H1 (cell line): Measurements from ENCODE around the gene PNLDC1. TPM values are rescaled to one million over a fixed set of nuclear protein-coding genes. Genes with fewer than 3 reads are reported as not detected.

Experiments
- CTCF ChIA-PET: fragments of 300-600 bp; sonication (Branson Sonifier 250); formaldehyde crosslinking; loops from one replicate; lab custom pipeline; 2021; ENCODE audit not compliant: partially characterized antibody; lab: Charles Lee
- POLR2A ChIA-PET: fragments of 300-600 bp; sonication (Branson Sonifier 250); formaldehyde crosslinking; loops from one replicate; lab custom pipeline; 2021; ENCODE audit warnings: inconsistent platforms; ENCODE audit not compliant: partially characterized antibody; lab: Charles Lee
- DNase-seq, 2 experiments: peaks; one replicate each; pipeline versions ENCODE4 v3.0.0 to v3.0.0-alpha.2; 2010 to 2022; ENCODE audit warnings: low spot score in 2 of 2, low read depth in 1 of 2, mixed read lengths in 1 of 2
- FAIRE-seq: peaks from 2 replicates; lab custom pipeline; 2011; peaks lifted over from hg19 to GRCh38; lab: Jason Lieb, UNC
- H2AFZ ChIP-seq: 2 replicates; pipeline ENCODE4 v1.8.1; 2012; ENCODE audit warnings: low read length, inconsistent platforms
- H2AK5ac ChIP-seq: 2 replicates; pipeline ENCODE4 v1.6.1; 2013; ENCODE audit warnings: low read depth, low read length
- H2BK120ac ChIP-seq: replicated peaks from 2 replicates; pipeline ENCODE3; 2013; ENCODE audit warnings: low read depth, low read length, inconsistent platforms
- H2BK12ac ChIP-seq: 2 replicates; pipeline ENCODE4 v1.6.1; 2013; ENCODE audit warnings: low read depth, low read length
- H2BK15ac ChIP-seq: 2 replicates; pipeline ENCODE4 v1.6.1; 2013; ENCODE audit warnings: low read length
- H2BK20ac ChIP-seq: 2 replicates; pipeline ENCODE4 v1.6.1; 2013; ENCODE audit warnings: low read length
- H2BK5ac ChIP-seq: 2 replicates; pipeline ENCODE4 v1.6.1; 2013; ENCODE audit warnings: low read depth, low read length
- H3K14ac ChIP-seq: 2 replicates; pipeline ENCODE4 v1.6.1; 2013; ENCODE audit warnings: inconsistent platforms; ENCODE audit not compliant: insufficient read length
- H3K18ac ChIP-seq: 2 replicates; pipeline ENCODE4 v1.6.1; 2013; ENCODE audit warnings: low read length; ENCODE audit errors: extremely low read depth
- H3K23ac ChIP-seq: 2 replicates; pipeline ENCODE4 v1.6.1; 2013; ENCODE audit warnings: inconsistent platforms; ENCODE audit not compliant: insufficient read length
- H3K23me2 ChIP-seq: 2 replicates; pipeline ENCODE4 v1.6.1; 2013; ENCODE audit warnings: low read depth, low read length
- H3K27ac ChIP-seq: 2 replicates; pipeline ENCODE4 v1.6.1; 2011; ENCODE audit warnings: low read depth, low read length, inconsistent platforms
- H3K27me3 ChIP-seq, 4 experiments: replicated peaks in 1 of 4; 1 replicate in 1 of 4; 2 replicates in 3 of 4; pipeline versions ENCODE4 v1.6.1 to v1.8.1; 2011 to 2013; ENCODE audit warnings: low read length in 3 of 4, mild to moderate bottlenecking in 3 of 4, inconsistent platforms in 2 of 4, mixed read lengths in 2 of 4, moderate library complexity in 1 of 4; ENCODE audit not compliant: control insufficient read depth in 3 of 4, insufficient read depth in 3 of 4; ENCODE audit errors: extremely low read depth in 1 of 4
- H3K36me3 ChIP-seq, 4 experiments: 2 replicates each; pipeline versions ENCODE4 v1.6.1 to v1.8.1; 2011 to 2013; ENCODE audit warnings: mild to moderate bottlenecking in 4 of 4, low read length in 3 of 4, moderate library complexity in 2 of 4, control low read depth in 1 of 4, inconsistent platforms in 1 of 4; ENCODE audit not compliant: insufficient read depth in 4 of 4, control insufficient read depth in 2 of 4
- H3K4ac ChIP-seq: replicated peaks from 2 replicates; pipeline ENCODE3; 2013; ENCODE audit warnings: low read length, low read depth, mixed read lengths, inconsistent platforms; ENCODE audit not compliant: insufficient read length
- H3K4me1 ChIP-seq, 4 experiments: replicated peaks in 1 of 4; 1 replicate in 1 of 4; 2 replicates in 3 of 4; pipeline versions ENCODE4 v1.6.1 to v1.8.1; 2011 to 2013; ENCODE audit warnings: low read length in 3 of 4, inconsistent platforms in 2 of 4, mixed read lengths in 1 of 4; ENCODE audit not compliant: insufficient read depth in 4 of 4, control insufficient read depth in 3 of 4
- H3K4me2 ChIP-seq, 2 experiments: 2 replicates each; pipeline versions ENCODE4 v1.6.1 to v1.8.1; 2011 to 2013; ENCODE audit warnings: low read depth in 2 of 2, low read length in 2 of 2, control low read depth in 1 of 2, inconsistent platforms in 1 of 2, mild to moderate bottlenecking in 1 of 2; ENCODE audit not compliant: insufficient read depth in 1 of 2
- H3K4me3 ChIP-seq, 4 experiments: fragments of 200-600, 300-600 bp in 1 of 4; sonication (generic), shearing (Covaris generic), sonication (Bioruptor Twin) in 1 of 4; 2 replicates each; pipeline versions ENCODE4 v1.5.1 to v1.8.1; 2011 to 2016; ENCODE audit warnings: low read length in 4 of 4, low read depth in 3 of 4, control low read depth in 2 of 4, inconsistent platforms in 2 of 4, mild to moderate bottlenecking in 2 of 4, mixed read lengths in 1 of 4, moderate library complexity in 1 of 4; ENCODE audit not compliant: insufficient read depth in 2 of 4; ENCODE audit errors: extremely low read depth in 1 of 4
- H3K56ac ChIP-seq: replicated peaks from 2 replicates; pipeline ENCODE3; 2013; ENCODE audit warnings: low read depth, mild to moderate bottlenecking, mixed read lengths, low read length, inconsistent platforms; ENCODE audit not compliant: insufficient read length
- H3K79me1 ChIP-seq: 2 replicates; pipeline ENCODE4 v1.6.1; 2013; ENCODE audit warnings: low read depth, low read length, control low read depth
- H3K79me2 ChIP-seq, 2 experiments: 2 replicates each; pipeline versions ENCODE4 v1.6.1 to v1.8.1; 2012 to 2013; ENCODE audit warnings: low read length in 2 of 2, mild to moderate bottlenecking in 2 of 2, inconsistent platforms in 1 of 2; ENCODE audit not compliant: insufficient read depth in 2 of 2, control insufficient read depth in 1 of 2
- H3K9ac ChIP-seq, 4 experiments: replicated peaks in 1 of 4; 1 replicate in 1 of 4; 2 replicates in 3 of 4; pipeline versions ENCODE4 v1.6.1 to v1.8.1; 2011 to 2013; ENCODE audit warnings: low read depth in 3 of 4, low read length in 3 of 4, control low read depth in 2 of 4, mild to moderate bottlenecking in 2 of 4, moderate library complexity in 2 of 4, inconsistent platforms in 1 of 4; ENCODE audit errors: extremely low read depth in 1 of 4
- H3K9me3 ChIP-seq, 2 experiments: 2 replicates each; pipeline versions ENCODE4 v1.6.1 to v1.8.1; 2012 to 2013; ENCODE audit warnings: mild to moderate bottlenecking in 2 of 2, moderate library complexity in 2 of 2, control low read depth in 1 of 2, inconsistent platforms in 1 of 2, low read depth in 1 of 2, low read length in 1 of 2, mixed read lengths in 1 of 2; ENCODE audit not compliant: insufficient read depth in 2 of 2
- H4K20me1 ChIP-seq, 2 experiments: replicated peaks in 1 of 2; 2 replicates each; pipeline versions ENCODE3 to v1.8.1; 2011 to 2013; ENCODE audit warnings: inconsistent platforms in 2 of 2, low read length in 2 of 2, mild to moderate bottlenecking in 1 of 2; ENCODE audit not compliant: insufficient read depth in 2 of 2, control insufficient read depth in 1 of 2
- H4K5ac ChIP-seq: 2 replicates; pipeline ENCODE4 v1.6.1; 2013; ENCODE audit warnings: low read length, low read depth, mixed read lengths, inconsistent platforms; ENCODE audit not compliant: insufficient read length
- H4K8ac ChIP-seq: 2 replicates; pipeline ENCODE4 v1.8.0; 2013; ENCODE audit warnings: mild to moderate bottlenecking, moderate library complexity, low read length, inconsistent platforms; ENCODE audit not compliant: insufficient read depth; ENCODE audit errors: extremely low read depth
- H4K91ac ChIP-seq: replicated peaks from 2 replicates; pipeline ENCODE3; 2013; ENCODE audit warnings: low read length, mixed read lengths, inconsistent platforms; ENCODE audit not compliant: insufficient read length
- BRCA1 ChIP-seq: IDR thresholded peaks from 2 replicates; pipeline ENCODE4 v1.6.1; 2012; ENCODE audit warnings: low read depth, low read length, improper control_type of control experiment
- CHD1 ChIP-seq: IDR thresholded peaks from 2 replicates; pipeline ENCODE4 v1.6.1; 2012; ENCODE audit warnings: low read depth, low read length, improper control_type of control experiment
- CHD2 ChIP-seq: IDR thresholded peaks from 2 replicates; pipeline ENCODE4 v1.6.1; 2012; ENCODE audit warnings: low read length, improper control_type of control experiment
- CTCF ChIP-seq, 3 experiments: IDR thresholded peaks; 1 replicate in 2 of 3; 2 replicates in 1 of 3; pipeline versions ENCODE4 v1.5.1 to v1.6.1; 2011; ENCODE audit warnings: low read length in 3 of 3, mild to moderate bottlenecking in 3 of 3, inconsistent platforms in 2 of 3, low read depth in 1 of 3, moderate library complexity in 1 of 3; ENCODE audit not compliant: insufficient read depth in 1 of 3; ENCODE audit errors: control extremely low read depth in 1 of 3
- HDAC2 ChIP-seq, 2 experiments: fragments of 300-600 bp in 1 of 2; sonication (generic) in 1 of 2; IDR thresholded peaks; 2 replicates each; pipeline ENCODE4 v1.6.1; 2011 to 2012; ENCODE audit warnings: low read depth in 2 of 2, low read length in 2 of 2, mild to moderate bottlenecking in 2 of 2, moderate library complexity in 2 of 2, borderline replicate concordance in 1 of 2, inconsistent platforms in 1 of 2
- JUN ChIP-seq: IDR thresholded peaks from 2 replicates; pipeline ENCODE4 v1.6.1; 2011; ENCODE audit warnings: low read depth, mild to moderate bottlenecking, improper control_type of control experiment, low read length
- KDM5A ChIP-seq: fragments of 200-600 bp; IDR thresholded peaks from 2 replicates; pipeline ENCODE4 v1.7.1; 2012; ENCODE audit warnings: mild to moderate bottlenecking, low read length, inconsistent platforms, mixed read lengths
- NRF1 ChIP-seq: IDR thresholded peaks from 2 replicates; pipeline ENCODE4 v1.6.1; 2011; ENCODE audit warnings: mild to moderate bottlenecking, low read depth, low read length, improper control_type of control experiment
- POU5F1 ChIP-seq: IDR thresholded peaks from 2 replicates; pipeline ENCODE4 v1.6.1; 2011; ENCODE audit warnings: low read depth, mild to moderate bottlenecking, low read length, moderate library complexity
- SAP30 ChIP-seq: fragments of 300-600 bp; sonication (generic); IDR thresholded peaks from 2 replicates; pipeline ENCODE4 v1.7.1; 2012; ENCODE audit warnings: low read length, moderate library complexity, mild to moderate bottlenecking, inconsistent platforms; ENCODE audit not compliant: insufficient read depth, insufficient replicate concordance
- SP4 ChIP-seq: IDR thresholded peaks from 2 replicates; pipeline ENCODE4 v1.6.1; 2012; ENCODE audit warnings: low read length, inconsistent platforms
- TBP ChIP-seq: IDR thresholded peaks from 2 replicates; pipeline ENCODE4 v1.6.1; 2011; ENCODE audit warnings: low read depth, low read length, improper control_type of control experiment
- WGBS, 2 experiments: shearing (Covaris generic) in 1 of 2; methylation state at CpG; one replicate each; pipeline versions ENCODE4 v1.1.6 to v1.1.7; 2013 to 2015; ENCODE audit warnings: low lambda C conversion rate in 2 of 2, mixed read lengths in 2 of 2, inconsistent platforms in 1 of 2, low coverage in 1 of 2, missing lambda C conversion rate in 1 of 2; ENCODE audit not compliant: insufficient replicate concordance in 2 of 2, insufficient coverage in 1 of 2, insufficient read length in 1 of 2; ENCODE audit errors: extremely low coverage in 1 of 2, missing lambda C conversion rate in 1 of 2; 5-methylcytosine and 5-hydroxymethylcytosine counted together
- polyA plus RNA-seq, 7 experiments: library from polyadenylated mRNA; depleted of rRNA in 3 of 7; stranded (reverse) in 5 of 7; unstranded in 2 of 7; fragments of >200 nt in 5 of 7; fragments of 200-250 nt in 2 of 7; gene quantifications; 1 replicate in 5 of 7; 2 replicates in 1 of 7; 4 replicates in 1 of 7; pipeline versions ENCODE4 v1.2.1 to v1.2.3, GENCODE V29; 2011 to 2013; ENCODE audit warnings: missing spikeins in 2 of 7, mixed read lengths in 2 of 7
- total RNA-seq: library from RNA; stranded (reverse); fragmentation: NEBNext Ultra II Directional; extraction: Animal tissue kit (Norgen Biotek cat#: 25700); gene quantifications from 2 replicates; pipeline ENCODE4 v1.2.1, GENCODE V29; 2021

PNLDC1 gene
- total and polyA plus RNA-seq, 2 of the 8 experiments (the other 6 are each of a cell fraction or from before 2014, with no cell fraction given) = 0.15 to 0.34 TPM

- Histone ChIP-seq H3K18ac (no peak overlapping the region), H3K79me2 (no peaks in the 10 kb centered on the region), H3K9me3 (no peaks in the 10 kb centered on the region; a peak in 1 of 4 replicates), H2BK15ac (no peak overlapping the region), H3K4ac (no peak overlapping the region), H4K5ac (no peak overlapping the region), H3K27ac (no peak overlapping the region), H2AFZ (no peak overlapping the region), H2BK5ac (peak overlapping the region; percentile 69; the same call in 1 of the 2 replicates), H3K4me3 (no peak overlapping the region), H3K27me3 (no peaks in the 10 kb centered on the region; a peak in 1 of 7 replicates), H3K79me1 (no peaks in the 10 kb centered on the region), H3K14ac (no peak overlapping the region), H3K4me1 (peaks cover 0 to 14% (median 6%) of the 10 kb centered on the region in 4 experiments; a peak in 5 of 7 replicates), H4K8ac (no peak overlapping the region), H3K36me3 (no peaks in the 10 kb centered on the region), H3K9ac (no peak overlapping the region), H2BK20ac (peak overlapping the region; percentile 0; the same call in 1 of the 2 replicates), H2BK120ac (no peak overlapping the region), H3K4me2 (peak overlapping the region in 1 of 2 experiments; percentile 54; a peak in 1 of 4 replicates), H4K91ac (peak overlapping the region; percentile 14), H3K23me2 (no peaks in the 10 kb centered on the region), H4K20me1 (no peaks in the 10 kb centered on the region), H2BK12ac (peak overlapping the region; percentile 6; the same call in 1 of the 2 replicates), H3K23ac (no peak overlapping the region), H2AK5ac (no peak overlapping the region), H3K56ac (no peak overlapping the region)
- 78% methylated on average over 4 of the region's 4 CpGs; no CpG with 5 or more reads in 1 of the 2 experiments for WGBS, 2 experiments
- ChIA-PET POLR2A (interaction anchor here (0.7 to 1.8 kb wide), 3 partner anchors 13 to 43 kb away, joined by 3 to 7 read pairs (median 4); partner anchors contain the start of genes MRPL18 and TCP1), CTCF (interaction anchor here (0.8 to 1.5 kb wide), 2 partner anchors 16 to 21 kb away, joined by 3 to 4 read pairs; no protein-coding TSS in a partner anchor)
- FAIRE-seq = no peak
- no peak for DNase-seq
- no peak for TF ChIP-seq SP4
- no peak for TF ChIP-seq HDAC2 (IDR thresholded peaks at IDR 0.05; ENCODE audit: borderline replicate concordance in 1 of 2, low read depth in 2 of 2, low read length in 2 of 2)
- TF ChIP-seq BRCA1 = no peak
- no peak for TF ChIP-seq CHD2
- no peak for TF ChIP-seq NRF1
- TF ChIP-seq POU5F1 = no peak
- no peak for TF ChIP-seq KDM5A
- no peak for TF ChIP-seq SAP30
- TF ChIP-seq CTCF (IDR thresholded peaks at IDR 0.05; ENCODE audit: control extremely low read depth in 1 of 3, insufficient read depth in 1 of 3, low read depth in 1 of 3, low read length in 3 of 3) = no peak
- TF ChIP-seq CHD1 = no peak
- TF ChIP-seq TBP = no peak
- TF ChIP-seq JUN = no peak
These were observed 31.2 kb downstream of the PNLDC1 start for GRCh38 chr6:159831373-159831679.
